Dedifferentiated amniotic fluid mesenchymal stem cell (primary cell): ENCODE measurements around the gene STRIP1.
"Not testable (repeated sequence)": the region's sequence is repeated elsewhere in the genome, so short reads cannot be mapped to it uniquely, and the experiment has no call there.

Experiments
- DNase-seq: peaks from one replicate; pipeline ENCODE4 v3.0.0-alpha.2; 2016; ENCODE audit errors: extremely low spot score

STRIP1 gene

DNA sequence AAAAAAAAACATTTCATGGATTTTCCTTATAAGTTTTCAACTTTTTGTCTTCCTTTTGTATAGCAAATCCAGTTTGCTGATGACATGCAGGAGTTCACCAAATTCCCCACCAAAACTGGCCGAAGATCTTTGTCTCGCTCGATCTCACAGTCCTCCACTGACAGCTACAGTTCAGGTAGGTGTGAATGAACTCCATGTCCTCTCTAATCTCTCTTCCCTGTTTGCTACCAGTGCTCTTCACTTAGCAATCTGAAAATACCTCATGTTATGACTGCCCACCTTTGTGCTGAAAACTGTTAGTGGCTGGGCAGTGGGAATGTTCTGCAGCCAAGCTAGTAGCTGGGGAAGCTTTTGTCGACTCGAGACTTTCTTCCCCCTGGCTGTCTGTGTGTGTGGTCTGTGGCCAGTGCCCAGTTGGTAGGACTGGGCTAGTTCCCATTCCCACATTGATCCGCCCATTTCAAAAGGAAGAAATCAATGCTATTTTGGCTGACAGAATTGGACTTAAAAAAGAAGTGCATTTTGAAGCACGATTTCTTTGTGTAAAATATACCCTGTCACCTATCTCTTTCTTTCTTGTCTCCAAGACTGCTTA lies 25.4 kb upstream of the STRIP1 start:
- no peak for DNase-seq

DNA sequence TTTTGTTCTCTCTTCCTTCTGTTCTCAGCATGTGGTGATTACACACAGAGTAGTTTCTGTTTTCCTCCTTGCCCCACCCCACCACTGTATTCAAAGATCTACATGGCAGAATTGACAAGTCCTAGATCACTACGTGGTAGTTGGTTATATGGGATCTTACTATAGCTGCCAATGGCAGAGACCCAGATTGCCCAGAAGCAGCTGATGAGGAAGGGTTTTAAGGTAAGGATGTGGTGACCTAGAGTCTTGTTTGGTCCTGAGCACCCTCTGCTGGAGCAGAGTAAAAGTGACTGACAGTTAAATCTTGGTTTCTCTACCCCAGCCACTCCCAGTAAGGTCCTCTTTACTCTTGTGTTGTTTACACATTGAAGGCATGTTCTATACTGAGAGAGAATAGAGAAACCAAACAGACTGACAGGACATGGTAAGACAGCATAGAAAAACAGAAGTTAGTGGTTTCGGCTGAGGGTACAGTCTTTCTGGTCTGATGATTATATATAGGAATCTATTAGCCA lies 22.8 kb upstream of the STRIP1 start:
- DNase-seq: no peak

DNA sequence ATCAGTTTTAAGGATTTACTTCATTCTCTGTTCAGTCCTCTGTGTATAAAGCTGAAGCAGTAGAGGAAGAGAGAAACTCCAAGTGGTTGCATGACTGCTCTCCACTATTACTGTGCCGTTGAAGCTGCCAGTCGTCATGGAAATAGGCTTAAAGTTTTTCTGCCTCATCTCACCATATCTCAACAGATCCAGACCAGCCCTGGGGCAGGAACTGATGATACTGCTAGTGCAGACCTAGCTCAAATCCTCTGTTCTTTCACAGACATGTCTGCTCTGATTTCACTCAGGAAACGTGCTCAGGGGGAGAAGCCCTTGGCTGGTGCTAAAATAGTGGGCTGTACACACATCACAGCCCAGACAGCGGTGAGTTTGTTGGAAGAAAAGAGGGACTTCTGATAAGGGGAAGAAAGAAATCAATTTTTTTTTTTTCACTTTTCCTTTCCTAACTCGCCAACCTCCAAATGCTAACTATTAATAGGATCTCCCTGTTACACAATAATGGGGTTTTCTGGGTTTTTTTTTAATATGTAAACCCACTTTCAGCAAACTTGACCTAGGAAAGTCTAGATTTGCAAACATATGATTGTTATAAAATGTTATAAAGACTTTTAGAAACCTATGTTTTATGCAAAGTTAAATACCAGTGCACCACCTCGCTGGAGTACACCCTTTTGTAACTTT lies 22.2 kb upstream of the STRIP1 start:
- no peak for DNase-seq

DNA sequence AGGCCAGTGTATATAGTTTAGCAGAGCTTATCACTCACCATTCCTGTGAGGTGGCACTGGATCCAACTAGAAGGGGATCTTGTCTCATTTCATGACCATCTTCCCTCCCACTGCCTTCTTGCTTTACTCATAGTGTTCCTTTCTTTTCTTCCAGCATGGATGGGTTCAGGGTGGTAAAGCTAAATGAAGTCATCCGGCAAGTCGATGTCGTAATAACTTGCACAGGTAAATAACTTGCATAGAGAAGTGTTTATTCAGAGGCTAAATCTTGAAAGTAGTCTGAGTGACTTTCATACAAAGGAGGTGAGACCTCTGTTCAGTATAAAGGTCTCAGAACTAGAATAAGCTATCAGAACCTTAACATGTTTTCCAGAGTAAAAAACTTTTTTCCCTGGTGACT lies 16.6 kb upstream of the STRIP1 start:
- DNase-seq: no peak

DNA sequence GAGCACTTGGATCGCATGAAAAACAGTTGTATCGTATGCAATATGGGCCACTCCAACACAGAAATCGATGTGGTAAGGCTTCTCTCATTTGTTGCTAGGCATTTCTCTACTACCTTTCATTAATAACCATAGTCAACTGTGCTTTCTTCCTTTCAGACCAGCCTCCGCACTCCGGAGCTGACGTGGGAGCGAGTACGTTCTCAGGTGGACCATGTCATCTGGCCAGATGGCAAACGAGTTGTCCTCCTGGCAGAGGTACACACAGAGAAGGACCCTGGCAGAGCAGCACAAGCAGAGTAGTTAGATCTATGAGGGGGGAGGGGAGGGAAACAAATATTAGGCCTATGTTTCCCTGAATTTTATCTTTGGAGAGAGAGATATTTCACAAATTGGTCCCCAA lies 16.0 kb upstream of the STRIP1 start:
- DNase-seq: no peak

DNA sequence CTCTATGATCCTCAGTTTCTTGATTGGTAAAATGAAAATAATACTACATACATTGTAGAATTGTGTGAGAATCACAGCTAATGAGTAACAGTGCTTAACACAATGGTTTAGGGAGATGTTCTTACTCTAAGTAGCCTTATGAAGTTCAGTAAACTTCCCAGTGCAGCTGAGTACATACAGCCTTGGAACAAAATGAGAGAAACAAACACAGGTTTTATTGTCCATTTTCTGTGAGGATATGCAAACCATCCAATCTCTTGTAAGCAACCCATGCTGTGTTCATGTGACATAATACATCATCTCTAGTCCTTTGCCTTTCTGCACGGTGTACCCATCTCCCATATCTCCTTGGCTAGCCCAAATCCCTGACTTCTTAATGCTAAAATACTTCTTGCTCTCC lies 14.7 kb upstream of the STRIP1 start:
- no peak for DNase-seq

DNA sequence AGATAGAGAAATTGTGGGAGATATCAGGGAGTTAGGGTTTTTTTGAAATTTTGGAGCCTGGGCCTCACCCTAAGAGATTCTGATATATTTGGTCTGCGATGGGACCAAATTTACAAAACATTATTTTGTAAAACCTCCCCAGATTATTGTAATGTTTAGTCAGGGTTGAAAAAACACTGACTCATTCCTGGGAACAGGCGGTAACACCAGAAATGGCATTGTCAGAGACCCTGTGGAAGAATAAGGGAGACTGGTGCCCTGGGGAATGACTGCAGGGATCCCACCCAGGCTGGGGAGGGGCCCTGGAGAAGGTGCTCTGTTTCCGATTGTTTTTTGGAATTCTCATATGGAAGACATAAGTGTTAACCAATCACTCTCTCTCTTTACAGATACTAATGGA lies 13.1 kb upstream of the STRIP1 start:
- no peak for DNase-seq

DNA sequence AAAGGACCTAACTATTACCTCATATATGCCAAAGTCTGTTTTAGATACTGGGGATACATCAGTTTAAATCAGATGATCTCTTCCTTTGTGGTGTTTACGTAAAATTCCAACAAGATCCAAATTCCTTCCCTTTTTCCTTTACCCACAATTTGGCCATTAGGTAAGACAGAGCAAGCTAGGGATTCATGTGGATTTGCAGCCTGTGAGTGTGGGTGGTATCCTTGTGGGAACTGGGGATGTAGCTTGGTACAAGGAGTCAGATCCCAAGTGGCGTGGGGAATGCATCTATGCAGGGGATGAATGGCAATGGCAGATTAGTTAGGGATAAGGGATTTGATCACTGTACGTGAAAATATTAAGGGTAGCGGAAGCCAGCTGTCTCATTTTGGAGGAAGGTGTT lies 9.8 kb upstream of the STRIP1 start:
- DNase-seq: no peak

DNA sequence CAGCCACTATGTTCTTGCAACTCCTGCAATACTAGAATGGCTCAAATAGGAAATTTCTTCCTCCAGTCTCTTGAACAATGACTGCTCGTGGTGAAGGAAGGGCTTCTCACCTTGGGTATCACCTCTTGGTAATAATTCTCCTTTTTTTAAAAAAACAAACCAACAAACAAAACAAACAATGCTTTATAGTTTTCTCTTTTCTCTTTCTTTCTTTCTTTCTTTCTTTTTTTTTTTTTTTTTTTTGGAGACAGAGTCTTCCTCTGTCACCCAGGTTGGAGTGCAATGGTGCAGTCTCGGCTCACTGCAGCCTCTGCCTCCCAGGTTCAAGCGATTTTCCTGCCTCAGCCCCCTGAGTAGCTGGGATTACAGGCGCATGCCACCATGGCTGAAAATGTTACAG lies 3.7 kb upstream of the STRIP1 start:
- DNase-seq: not testable (repeated sequence)

DNA sequence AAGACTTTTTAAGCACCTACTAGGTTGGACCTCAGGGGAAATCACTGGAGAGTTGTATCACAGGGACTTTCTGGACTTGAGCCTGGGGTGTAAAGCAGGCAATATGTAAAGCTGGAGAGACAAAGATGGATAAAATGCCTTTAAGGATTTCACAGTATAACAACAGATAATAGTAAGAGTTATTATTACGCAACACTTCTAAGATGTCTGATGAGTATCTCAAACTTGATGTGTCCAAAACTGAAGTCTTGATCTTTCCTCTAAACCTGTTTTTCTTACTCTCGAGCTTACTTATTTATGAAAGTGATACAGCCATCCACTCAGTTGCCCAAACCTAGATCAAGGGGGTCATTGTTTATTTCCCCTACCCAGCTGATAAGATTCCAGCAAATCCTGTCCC lies 2.1 kb upstream of the STRIP1 start:
- DNase-seq: no peak

DNA sequence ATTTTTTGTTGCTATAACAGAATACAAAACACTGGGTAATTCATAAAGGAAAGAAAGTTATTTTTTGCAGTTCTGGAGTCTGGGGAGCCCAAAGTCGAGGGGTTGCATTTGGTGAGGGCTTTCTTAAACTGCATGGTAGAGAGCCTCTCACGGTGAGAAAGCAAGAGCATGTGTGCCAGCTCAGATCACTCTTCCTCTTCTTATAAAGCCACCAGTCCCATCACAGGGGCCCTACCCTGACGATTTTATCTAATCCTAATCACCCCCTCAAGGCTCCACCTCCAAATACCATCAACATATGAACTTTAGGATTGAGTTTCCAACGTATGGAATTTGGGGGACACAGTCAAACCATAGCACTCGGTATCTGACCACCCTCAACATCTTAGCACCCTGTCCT lies 1.0 kb upstream of the STRIP1 start:
- DNase-seq: no peak

DNA sequence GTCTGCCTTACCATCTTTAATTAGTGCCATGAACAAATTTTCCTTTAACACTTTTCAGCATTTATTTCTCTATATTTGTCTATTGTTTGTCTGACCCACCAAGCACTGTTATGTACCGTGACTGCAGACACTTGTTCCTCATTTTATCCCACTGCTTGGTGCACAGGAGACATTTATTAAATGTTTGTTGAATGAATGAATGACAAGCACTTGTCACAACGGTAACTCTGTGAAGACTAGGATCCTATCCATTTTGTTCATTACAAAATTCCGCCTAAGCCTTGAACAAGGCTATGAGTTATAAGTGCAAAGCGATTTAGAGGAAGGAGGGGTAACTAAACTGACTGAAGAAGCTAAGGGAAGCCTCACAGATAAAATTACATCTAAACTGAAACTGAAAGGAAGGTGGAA lies 379 bp upstream of the STRIP1 start:
- DNase-seq: no peak

DNA sequence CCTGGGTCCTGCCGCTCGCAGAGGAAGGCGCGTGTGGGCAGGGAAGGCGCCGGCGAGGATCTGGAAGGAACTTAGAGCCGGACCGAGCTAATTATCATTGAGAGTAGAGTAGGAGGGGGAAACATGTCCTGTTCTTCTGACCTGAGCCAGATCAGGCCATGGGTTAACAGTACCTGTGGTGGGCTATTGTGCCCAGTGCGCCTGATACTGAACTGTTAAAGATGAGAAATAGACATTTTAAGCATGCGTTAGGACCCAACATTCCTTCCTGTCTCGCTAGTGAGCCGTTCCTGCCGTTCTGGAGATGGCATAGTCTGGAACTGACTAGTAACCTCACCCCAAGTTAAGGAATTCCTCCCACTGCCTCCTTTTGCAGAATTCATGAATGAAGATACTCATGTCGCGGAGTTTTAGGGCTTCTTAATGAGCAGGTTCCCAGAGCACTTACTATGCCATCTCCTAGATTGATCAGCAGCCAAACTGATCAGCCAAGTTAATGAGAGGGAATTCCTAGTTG lies 870 bp downstream of the STRIP1 start:
- no peak for DNase-seq

DNA sequence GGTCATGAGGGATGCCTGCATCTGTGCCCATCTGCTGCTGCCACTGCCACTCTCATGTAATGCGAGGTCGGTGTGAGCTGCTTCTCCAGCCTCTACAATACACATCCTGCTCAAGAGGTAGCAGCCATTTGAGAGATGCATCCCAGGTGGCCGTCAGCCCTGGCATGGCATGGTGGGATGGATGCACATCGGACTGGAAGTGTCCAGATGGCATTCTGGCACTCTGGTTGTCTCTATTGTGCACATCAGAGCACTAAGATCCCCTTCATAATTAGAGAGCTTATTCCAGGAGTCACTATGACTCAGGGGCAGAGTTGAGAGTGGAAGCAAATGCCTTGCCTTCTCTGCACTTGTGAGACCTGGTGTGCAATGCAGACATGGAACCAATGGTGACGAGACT lies 3.8 kb downstream of the STRIP1 start:
- DNase-seq: no peak

DNA sequence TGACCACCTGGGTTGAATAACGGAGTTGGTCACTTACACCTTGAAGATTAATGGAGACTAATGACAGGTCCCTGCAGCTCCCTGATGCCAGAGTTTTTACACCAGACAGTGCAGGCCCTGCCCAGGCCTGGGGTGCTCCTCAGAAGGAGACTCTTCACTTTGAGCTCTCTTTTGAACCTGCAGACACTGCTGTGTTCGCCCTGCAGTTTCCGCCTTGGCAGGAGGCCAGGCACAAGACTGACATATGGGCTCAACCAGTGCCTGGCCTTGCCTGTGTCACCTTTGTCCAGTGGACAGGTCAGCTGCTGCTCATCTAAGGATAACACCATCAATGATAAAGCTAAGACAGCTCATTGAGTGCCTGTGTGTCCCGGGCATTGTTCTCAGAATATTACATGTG lies 5.2 kb downstream of the STRIP1 start:
- no peak for DNase-seq

DNA sequence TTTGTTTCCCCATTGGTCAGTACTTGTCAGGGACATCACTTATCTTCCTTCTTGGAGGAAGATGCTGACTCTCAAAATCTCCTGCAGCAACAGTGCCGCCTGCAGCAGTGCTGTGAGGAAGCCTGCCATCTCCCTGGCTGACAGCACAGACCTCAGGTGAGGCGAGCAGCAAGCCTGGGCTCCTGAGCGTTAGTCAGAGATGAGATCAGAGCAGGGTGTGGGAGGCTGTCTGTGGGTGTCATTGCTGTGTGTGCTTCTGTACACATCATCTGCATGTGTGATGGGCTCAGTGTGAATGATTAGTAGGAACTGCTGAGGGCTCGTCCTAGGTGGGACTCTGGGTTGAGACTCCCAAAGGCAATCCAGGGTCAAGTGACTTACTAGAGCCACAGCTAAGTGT lies 6.1 kb downstream of the STRIP1 start:
- DNase-seq: no peak

DNA sequence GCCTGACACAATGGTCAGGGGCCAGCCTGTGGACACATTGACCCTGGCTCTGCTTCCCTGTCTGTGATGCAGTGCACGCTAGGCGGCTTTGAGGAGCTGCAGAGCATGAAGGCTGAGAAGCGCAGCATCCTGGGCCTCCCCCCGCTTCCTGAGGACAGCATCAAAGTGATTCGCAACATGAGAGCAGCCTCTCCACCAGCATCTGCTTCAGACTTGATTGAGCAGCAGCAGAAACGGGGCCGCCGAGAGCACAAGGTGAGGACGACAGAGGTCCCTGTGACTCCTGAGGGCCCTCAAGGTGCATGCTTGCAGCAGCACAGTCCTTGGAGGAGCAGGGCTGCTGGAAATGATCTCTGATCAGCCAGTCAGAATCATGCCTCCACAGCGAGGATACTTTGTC lies 8.6 kb downstream of the STRIP1 start:
- no peak for DNase-seq

DNA sequence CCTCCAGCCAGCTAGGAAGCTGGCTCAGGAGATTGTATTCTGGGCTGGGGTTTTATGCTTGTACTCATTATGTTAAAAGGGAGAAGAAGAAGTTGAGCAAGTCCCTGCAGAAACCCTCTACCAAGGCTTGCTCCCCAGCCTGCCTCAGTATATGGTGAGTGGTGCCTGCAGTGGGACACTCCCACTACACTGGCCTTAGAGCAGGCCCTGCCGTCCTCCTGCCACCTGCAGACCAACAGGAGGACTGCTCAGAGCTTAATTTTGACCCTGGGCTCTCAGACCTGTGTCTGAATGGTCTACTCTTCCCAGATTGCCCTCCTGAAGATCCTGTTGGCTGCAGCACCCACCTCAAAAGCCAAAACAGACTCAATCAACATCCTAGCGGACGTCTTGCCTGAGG lies 13.0 kb downstream of the STRIP1 start:
- DNase-seq: no peak

DNA sequence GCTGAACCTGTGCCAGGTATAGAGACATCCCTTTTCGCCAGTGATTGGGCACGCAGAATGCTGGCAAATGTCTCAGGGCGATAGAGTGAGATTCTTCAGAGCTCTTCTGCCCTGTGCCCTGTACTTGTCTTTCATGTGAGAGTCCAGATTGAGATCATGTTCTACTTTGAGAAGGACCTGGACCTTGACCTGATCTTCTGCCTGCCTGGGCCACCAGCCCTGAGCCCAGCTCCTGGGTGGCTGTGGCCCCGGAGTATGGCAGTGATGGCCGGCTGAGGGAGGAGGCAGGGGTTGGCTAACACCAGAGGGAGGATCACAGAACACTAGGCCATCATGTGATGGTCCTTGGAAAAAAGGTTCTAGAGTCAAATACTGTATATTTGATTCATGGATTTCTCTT lies 13.8 kb downstream of the STRIP1 start:
- no peak for DNase-seq

DNA sequence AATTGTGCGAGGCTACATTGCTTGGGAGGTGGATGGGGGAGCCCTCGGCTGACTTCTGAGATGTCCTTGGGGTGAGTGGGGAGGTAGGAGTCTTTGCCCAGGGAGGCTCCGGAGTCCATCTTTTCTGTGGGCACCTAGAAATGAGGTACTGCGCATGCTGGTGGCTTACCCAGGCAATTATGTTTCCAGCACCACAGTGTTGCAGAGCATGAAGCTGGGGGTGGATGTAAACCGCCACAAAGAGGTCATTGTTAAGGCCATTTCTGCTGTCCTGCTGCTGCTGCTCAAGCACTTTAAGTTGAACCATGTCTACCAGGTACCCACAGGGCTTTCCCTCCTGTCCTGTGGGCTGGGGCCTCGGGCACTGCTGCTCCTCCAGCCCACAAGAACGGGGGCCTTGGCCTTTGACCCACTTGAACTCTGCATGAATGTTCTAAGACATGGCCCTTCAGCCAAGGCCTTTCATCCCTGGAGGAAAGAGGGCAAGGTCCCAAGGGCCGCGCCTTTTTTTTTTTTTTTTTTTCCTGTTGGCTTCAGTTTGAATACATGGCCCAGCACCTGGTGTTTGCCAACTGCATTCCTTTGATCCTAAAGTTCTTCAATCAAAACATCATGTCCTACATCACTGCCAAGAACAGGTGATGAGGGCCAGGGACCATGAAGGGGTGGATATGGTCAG lies 14.6 kb downstream of the STRIP1 start:
- DNase-seq: no peak

DNA sequence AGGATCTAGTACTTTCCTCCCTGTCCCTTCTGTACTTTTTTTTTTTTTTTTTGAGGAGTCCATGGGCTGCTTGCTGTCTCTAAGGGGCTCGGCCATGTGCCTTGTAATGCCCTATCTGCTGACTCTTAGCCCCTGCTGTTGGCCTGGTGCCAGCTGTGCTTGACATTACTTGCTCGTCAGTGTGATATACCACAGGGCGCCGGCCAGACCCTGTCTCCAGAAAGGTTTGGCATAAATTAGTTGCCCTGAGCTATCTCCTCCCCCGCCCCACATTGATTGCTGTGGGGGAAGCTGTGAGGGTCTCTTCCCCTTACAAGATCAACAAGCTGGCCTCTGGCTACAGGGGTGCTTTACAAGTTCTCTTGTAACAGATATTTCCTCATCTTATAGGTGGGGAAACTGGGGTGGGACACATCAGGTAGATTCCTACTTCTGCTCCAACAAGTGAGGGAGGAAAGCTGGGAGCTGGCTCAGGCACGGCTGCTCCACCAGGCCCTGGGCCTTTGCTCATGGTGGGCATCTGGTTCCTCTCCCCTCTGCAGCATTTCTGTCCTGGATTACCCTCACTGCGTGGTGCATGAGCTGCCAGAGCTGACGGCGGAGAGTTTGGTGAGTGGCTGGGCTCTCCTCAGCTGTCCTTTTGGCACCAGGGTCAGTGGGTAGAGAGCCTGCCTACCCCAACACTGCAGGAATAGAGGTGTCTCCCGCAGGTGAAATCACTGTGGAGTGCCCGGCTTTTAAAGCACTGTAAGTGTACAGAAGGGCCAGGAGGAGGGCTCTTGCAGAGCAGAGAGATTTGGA lies 15.6 kb downstream of the STRIP1 start:
- no peak for DNase-seq

DNA sequence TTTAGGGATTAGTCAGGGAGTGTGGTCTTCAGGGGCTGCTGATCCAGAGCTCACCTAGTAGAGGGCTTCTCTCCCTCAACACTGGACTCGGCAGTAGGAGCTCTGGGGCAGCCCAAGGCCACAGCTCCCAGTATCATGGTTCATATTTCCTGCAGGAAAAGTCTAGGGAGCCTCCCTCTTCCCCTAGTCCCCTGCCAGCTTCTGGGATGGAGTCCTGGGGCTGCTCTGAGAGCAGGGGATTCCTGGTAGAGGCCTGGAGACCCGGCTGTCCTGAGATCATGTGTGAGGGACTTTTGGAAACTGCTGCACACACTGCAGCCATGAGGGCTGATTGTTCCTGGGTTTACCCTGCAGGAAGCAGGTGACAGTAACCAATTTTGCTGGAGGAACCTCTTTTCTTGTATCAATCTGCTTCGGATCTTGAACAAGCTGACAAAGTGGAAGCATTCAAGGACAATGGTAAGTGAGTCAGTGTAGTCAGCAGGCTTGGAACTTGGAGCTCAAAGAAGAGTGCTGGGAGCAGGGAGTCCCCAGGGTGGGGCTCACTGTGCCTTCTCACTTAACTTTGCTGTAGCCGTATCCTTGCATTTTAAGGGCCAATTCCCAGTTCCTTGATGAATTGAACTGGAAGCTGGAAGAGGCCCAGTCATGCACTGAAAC lies 16.3 kb downstream of the STRIP1 start:
- no peak for DNase-seq
